Mesenchymal stem cell (in vitro differentiated cells and primary cell): ENCODE measurements around the gene CAMK1.
A peak's percentile ranks its signal among the peaks of the same experiment; 100 is the strongest.

Experiments used
- DNase-seq: peaks from one replicate; pipeline ENCODE4 v3.0.0-alpha.2; 2013
- H2AFZ ChIP-seq: one replicate; pipeline ENCODE4 v1.6.1; 2013; ENCODE audit warnings: low read depth, mild to moderate bottlenecking, control low read depth, inconsistent platforms, low read length, moderate library complexity
- H2AK5ac ChIP-seq: 2 replicates; pipeline ENCODE4 v1.6.1; 2013; ENCODE audit warnings: low read length, moderate library complexity, mild to moderate bottlenecking, inconsistent platforms; ENCODE audit not compliant: severe bottlenecking
- H2BK120ac ChIP-seq: one replicate; pipeline ENCODE4 v1.6.1; 2013; ENCODE audit warnings: low read depth, mild to moderate bottlenecking, inconsistent platforms, low read length, moderate library complexity
- H2BK12ac ChIP-seq, 2 experiments: one replicate each; pipeline ENCODE4 v1.6.1; 2013; ENCODE audit warnings: inconsistent platforms in 2 of 2, low read length in 2 of 2, mild to moderate bottlenecking in 2 of 2, moderate library complexity in 2 of 2, control low read depth in 1 of 2
- H2BK15ac ChIP-seq: one replicate; pipeline ENCODE4 v1.6.1; 2013; ENCODE audit warnings: mild to moderate bottlenecking, low read depth, inconsistent platforms; ENCODE audit not compliant: poor library complexity, severe bottlenecking
- H2BK5ac ChIP-seq: 2 replicates; pipeline ENCODE4 v1.6.1; 2013; ENCODE audit warnings: low read depth, mild to moderate bottlenecking, low read length, control low read depth, inconsistent platforms; ENCODE audit not compliant: poor library complexity, severe bottlenecking
- H3K14ac ChIP-seq, 2 experiments: one replicate each; pipeline ENCODE4 v1.6.1; 2013; ENCODE audit warnings: inconsistent platforms in 2 of 2, low read length in 2 of 2, control low read depth in 1 of 2, mild to moderate bottlenecking in 1 of 2, moderate library complexity in 1 of 2
- H3K18ac ChIP-seq, 2 experiments: one replicate each; pipeline ENCODE4 v1.6.1; 2013; ENCODE audit warnings: inconsistent platforms in 2 of 2, low read length in 2 of 2, control low read depth in 1 of 2, low read depth in 1 of 2, mild to moderate bottlenecking in 1 of 2
- H3K23ac ChIP-seq, 2 experiments: one replicate each; pipeline ENCODE4 v1.6.1; 2013; ENCODE audit warnings: inconsistent platforms in 2 of 2, low read length in 2 of 2, mild to moderate bottlenecking in 2 of 2, moderate library complexity in 2 of 2, control low read depth in 1 of 2
- H3K27ac ChIP-seq: 2 replicates; pipeline ENCODE4 v1.5.1; 2013; ENCODE audit warnings: mild to moderate bottlenecking, moderate library complexity, low read length, control low read depth, inconsistent platforms; ENCODE audit not compliant: poor library complexity, severe bottlenecking
- H3K27me3 ChIP-seq, 2 experiments: 2 replicates each; pipeline versions ENCODE4 v1.6.1 to v1.7.0; 2013; ENCODE audit warnings: low read length in 2 of 2, mild to moderate bottlenecking in 2 of 2, moderate library complexity in 2 of 2, control low read depth in 1 of 2, inconsistent platforms in 1 of 2; ENCODE audit not compliant: control insufficient read depth in 1 of 2, insufficient read depth in 1 of 2
- H3K36me3 ChIP-seq, 2 experiments: 2 replicates each; pipeline versions ENCODE4 v1.6.1 to v1.7.0; 2013; ENCODE audit warnings: low read length in 2 of 2, control low read depth in 1 of 2, inconsistent platforms in 1 of 2, low read depth in 1 of 2, mild to moderate bottlenecking in 1 of 2; ENCODE audit not compliant: insufficient read depth in 2 of 2, control insufficient read depth in 1 of 2
- H3K4ac ChIP-seq, 2 experiments: one replicate each; pipeline ENCODE4 v1.6.1; 2013; ENCODE audit warnings: inconsistent platforms in 2 of 2, low read length in 2 of 2, mild to moderate bottlenecking in 2 of 2, moderate library complexity in 2 of 2, control low read depth in 1 of 2, low read depth in 1 of 2
- H3K4me1 ChIP-seq: 2 replicates; pipeline ENCODE4 v1.6.1; 2013; ENCODE audit warnings: low read depth, low read length, control low read depth; ENCODE audit not compliant: control insufficient read depth, insufficient read depth
- H3K4me2 ChIP-seq: 2 replicates; pipeline ENCODE4 v1.6.1; 2013; ENCODE audit warnings: low read length, mild to moderate bottlenecking, inconsistent platforms; ENCODE audit not compliant: poor library complexity, severe bottlenecking
- H3K4me3 ChIP-seq, 2 experiments: 2 replicates each; pipeline versions ENCODE4 v1.5.1 to v1.7.0; 2013; ENCODE audit warnings: low read length in 2 of 2, mild to moderate bottlenecking in 2 of 2, control low read depth in 1 of 2, low read depth in 1 of 2; ENCODE audit not compliant: insufficient read depth in 1 of 2
- H3K79me1 ChIP-seq: replicated peaks from 2 replicates; pipeline ENCODE4 v1.6.1; 2013; ENCODE audit warnings: mild to moderate bottlenecking, control low read depth, low read length, inconsistent platforms; ENCODE audit not compliant: poor library complexity, severe bottlenecking
- H3K9ac ChIP-seq: 2 replicates; pipeline ENCODE4 v1.7.0; 2013; ENCODE audit warnings: mild to moderate bottlenecking, low read length, moderate library complexity
- H3K9me3 ChIP-seq: 2 replicates; pipeline ENCODE4 v1.7.0; 2013; ENCODE audit warnings: mild to moderate bottlenecking, low read length; ENCODE audit not compliant: control insufficient read depth
- H4K8ac ChIP-seq: one replicate; pipeline ENCODE4 v1.6.1; 2013; ENCODE audit warnings: inconsistent platforms, mild to moderate bottlenecking, low read length, moderate library complexity
- H4K91ac ChIP-seq: one replicate; pipeline ENCODE4 v1.6.1; 2013; ENCODE audit warnings: mild to moderate bottlenecking, low read length, inconsistent platforms
- WGBS: methylation state at CpG from one replicate; pipeline ENCODE4 v1.1.7; 2013; ENCODE audit warnings: mixed read lengths; 5-methylcytosine and 5-hydroxymethylcytosine counted together

Gene CAMK1

DNA sequence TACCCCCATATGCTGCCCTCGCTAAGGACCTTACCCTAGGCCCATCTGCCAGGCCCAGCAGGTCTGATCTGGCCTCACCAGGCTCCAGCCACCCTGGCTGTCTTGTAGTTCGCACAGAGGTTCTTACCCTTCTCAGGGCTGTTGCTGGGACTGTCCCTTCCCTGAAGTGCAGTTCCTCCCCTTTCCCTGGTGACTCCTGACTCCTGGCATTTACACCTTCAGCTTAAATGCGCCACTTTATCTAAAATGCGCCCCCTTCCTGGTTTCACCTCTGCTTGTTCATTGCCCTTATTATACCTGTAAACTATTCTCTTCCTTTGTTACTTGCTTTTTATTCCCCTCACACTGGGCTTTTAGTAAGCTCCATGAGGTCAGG is 39.5 kb upstream of the CAMK1 start:
- Histone ChIP-seq H2BK120ac (no peak overlapping the region), H3K4ac (peak overlapping the region in 1 of 2 experiments; percentile 68), H3K4me2 (peak overlapping the region; percentile 72), H4K8ac (peak overlapping the region; percentile 80), H3K27ac (peak overlapping the region; percentile 51), H3K23ac (no peak overlapping the region), H3K4me3 (peak overlapping the region in 1 of 2 experiments; percentile 91), H3K18ac (peak overlapping the region in 1 of 2 experiments; percentile 49), H3K9me3 (no peaks in the 10 kb centered on the region), H3K9ac (peak overlapping the region; percentile 95), H2BK15ac (peak overlapping the region; percentile 56), H2BK12ac (no peak overlapping the region), H2BK5ac (no peak overlapping the region), H3K36me3 (peaks cover 47 to 51% of the 10 kb centered on the region in 2 experiments), H3K79me1 (peaks cover 16% of the 10 kb centered on the region), H2AK5ac (no peak overlapping the region), H4K91ac (no peak overlapping the region), H3K14ac (no peak overlapping the region), H3K27me3 (no peaks in the 10 kb centered on the region), H2AFZ (no peak overlapping the region), H3K4me1 (peaks cover 17% of the 10 kb centered on the region)
- 78% methylated on average over 4 of the region's 4 CpGs for WGBS
- no peak for DNase-seq

DNA sequence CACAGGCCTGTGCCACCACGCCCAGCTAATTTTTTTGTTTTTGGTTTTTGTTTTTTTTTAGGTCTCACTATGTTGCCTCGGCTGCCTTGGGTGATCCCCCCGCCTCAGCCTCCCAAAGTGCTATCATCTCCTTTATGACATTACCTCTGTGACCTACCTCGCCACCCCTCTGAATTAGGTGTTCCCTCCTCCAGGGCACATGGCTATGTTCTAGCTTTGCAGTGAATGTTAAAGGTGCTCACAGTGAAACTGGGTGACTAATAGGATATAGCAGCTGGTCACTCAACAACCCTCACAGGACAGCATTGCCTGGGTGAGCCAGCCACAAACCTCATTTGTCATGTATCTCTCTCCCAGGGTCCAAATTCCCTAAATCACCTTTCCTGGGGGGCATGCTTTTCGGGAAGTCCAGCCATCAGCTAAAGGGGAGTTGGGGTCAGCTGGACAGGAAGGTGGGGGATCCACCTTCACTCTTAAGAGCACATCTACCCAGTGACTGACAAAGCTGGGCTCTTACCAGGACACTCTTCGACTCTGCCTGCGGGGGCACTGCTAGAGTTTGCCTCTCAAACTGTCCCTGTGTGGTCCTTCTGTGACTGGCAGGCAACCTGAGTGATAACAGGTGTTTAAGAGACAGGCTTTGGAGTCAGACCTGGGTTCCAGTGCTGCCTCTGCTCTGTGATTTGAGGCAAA is 38.7 kb upstream of the CAMK1 start:
- DNase-seq: peak; percentile 65
- H3K27ac ChIP-seq: peak overlapping the region; percentile 46
- no peak overlapping the region for H3K14ac ChIP-seq
- H2AFZ ChIP-seq: no peak overlapping the region
- H4K8ac ChIP-seq: no peak overlapping the region
- H2AK5ac ChIP-seq: peak overlapping the region; percentile 49
- H2BK120ac ChIP-seq: no peak overlapping the region
- peaks cover 47 to 52% of the 10 kb centered on the region in 2 experiments for H3K36me3 ChIP-seq
- H2BK5ac ChIP-seq: no peak overlapping the region
- no peaks in the 10 kb centered on the region for H3K9me3 ChIP-seq
- no peak overlapping the region for H3K4me3 ChIP-seq
- H3K4ac ChIP-seq: no peak overlapping the region
- 81% methylated on average over 5 of the region's 7 CpGs for WGBS
- no peak overlapping the region for H3K23ac ChIP-seq
- no peak overlapping the region for H3K18ac ChIP-seq
- H3K9ac ChIP-seq: peak overlapping the region; percentile 95
- H3K4me1 ChIP-seq: peaks cover 17% of the 10 kb centered on the region
- H3K4me2 ChIP-seq: no peak overlapping the region
- peak overlapping the region in 1 of 2 experiments; percentile 64 for H2BK12ac ChIP-seq
- peak overlapping the region; percentile 41 for H4K91ac ChIP-seq
- H3K79me1 ChIP-seq: peaks cover 22% of the 10 kb centered on the region
- no peak overlapping the region for H2BK15ac ChIP-seq
- H3K27me3 ChIP-seq: no peaks in the 10 kb centered on the region

DNA sequence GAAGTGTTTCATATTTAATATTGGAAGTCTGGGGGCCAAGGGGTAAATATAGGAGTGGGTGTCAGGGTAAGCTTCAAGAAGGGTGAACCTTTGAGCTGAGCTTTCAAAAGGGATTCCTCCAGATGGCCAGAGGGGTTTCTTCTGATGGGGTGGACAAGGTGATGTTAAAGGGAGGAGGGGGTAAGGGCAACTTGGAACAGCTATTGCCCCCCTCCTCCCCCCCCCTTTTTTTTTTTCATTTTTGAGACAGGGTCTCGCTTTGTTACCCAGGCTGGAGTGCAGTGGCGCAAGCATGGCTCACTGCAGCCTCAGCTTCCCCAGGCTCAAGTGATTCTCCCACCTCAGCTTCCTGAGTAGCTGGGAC is 38.2 kb upstream of the CAMK1 start:
- no peak overlapping the region for H3K23ac ChIP-seq
- DNase-seq: no peak
- H3K27me3 ChIP-seq: no peaks in the 10 kb centered on the region
- H2AFZ ChIP-seq: no peak overlapping the region
- no peak overlapping the region for H4K8ac ChIP-seq
- no peak overlapping the region for H2BK12ac ChIP-seq
- peaks cover 17% of the 10 kb centered on the region for H3K4me1 ChIP-seq
- no peaks in the 10 kb centered on the region for H3K9me3 ChIP-seq
- no peak overlapping the region for H2BK120ac ChIP-seq
- no peak overlapping the region for H4K91ac ChIP-seq
- WGBS: no CpG with 5 or more reads among the region's 2 CpGs
- no peak overlapping the region for H3K27ac ChIP-seq
- H3K9ac ChIP-seq: peak overlapping the region; percentile 39
- no peak overlapping the region for H3K4me3 ChIP-seq
- H3K79me1 ChIP-seq: peaks cover 21% of the 10 kb centered on the region
- H3K4ac ChIP-seq: no peak overlapping the region
- no peak overlapping the region for H2AK5ac ChIP-seq
- H2BK15ac ChIP-seq: no peak overlapping the region
- no peak overlapping the region for H2BK5ac ChIP-seq
- no peak overlapping the region for H3K18ac ChIP-seq
- H3K14ac ChIP-seq: no peak overlapping the region
- peaks cover 47 to 52% of the 10 kb centered on the region in 2 experiments for H3K36me3 ChIP-seq
- H3K4me2 ChIP-seq: no peak overlapping the region

DNA sequence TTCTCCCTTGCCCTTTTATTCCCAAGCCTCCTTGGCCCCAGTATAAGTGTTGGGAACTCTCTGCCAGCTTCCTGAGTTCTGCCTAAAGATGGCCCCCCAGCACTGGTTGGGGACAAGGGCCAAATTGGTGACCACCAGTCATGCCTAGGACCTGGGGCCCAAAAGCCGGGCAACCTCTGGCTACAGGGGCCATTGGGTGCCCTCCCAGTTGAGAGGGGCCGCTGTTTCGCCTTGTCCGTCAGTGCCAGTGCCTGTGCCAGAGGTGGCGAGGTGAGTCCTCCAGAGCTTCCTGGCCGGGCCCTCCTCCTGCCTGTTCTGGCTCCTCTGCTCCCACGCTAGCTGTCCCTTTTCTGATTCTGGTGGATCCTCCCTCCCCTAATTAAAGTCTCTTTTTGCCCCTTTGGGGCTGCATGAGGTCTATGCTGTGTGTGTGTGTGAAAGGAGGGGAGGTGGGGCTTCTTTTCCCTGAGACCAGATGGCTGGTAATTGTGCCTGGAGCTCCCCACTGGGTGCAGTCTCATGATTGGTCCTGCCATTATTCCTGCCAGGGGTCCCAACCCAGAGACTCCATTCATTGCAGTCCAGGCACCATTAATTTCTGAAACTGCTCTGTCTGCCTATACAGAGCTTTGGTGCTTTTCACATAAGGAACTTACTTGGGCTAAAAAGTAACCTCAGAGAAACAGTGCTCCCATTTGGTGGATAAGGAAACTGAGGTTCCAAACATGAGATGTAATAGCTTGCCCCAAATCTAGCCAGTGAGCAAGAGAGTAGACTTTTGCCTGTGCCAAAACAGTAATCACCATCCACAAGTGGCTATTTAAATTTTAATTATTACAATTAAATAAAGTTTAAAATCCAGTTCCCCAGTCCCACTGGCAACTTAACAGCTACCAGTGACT is 37.2 kb upstream of the CAMK1 start:
- no peak overlapping the region for H3K4me2 ChIP-seq
- no peak overlapping the region for H4K8ac ChIP-seq
- H3K27me3 ChIP-seq: no peaks in the 10 kb centered on the region
- H2AK5ac ChIP-seq: no peak overlapping the region
- H3K4me3 ChIP-seq: no peak overlapping the region
- no peak overlapping the region for H2BK15ac ChIP-seq
- peaks cover 17% of the 10 kb centered on the region for H3K4me1 ChIP-seq
- H3K36me3 ChIP-seq: peaks cover 49 to 51% of the 10 kb centered on the region in 2 experiments
- H3K9me3 ChIP-seq: no peaks in the 10 kb centered on the region
- H2BK5ac ChIP-seq: no peak overlapping the region
- H2BK120ac ChIP-seq: no peak overlapping the region
- no peak overlapping the region for H3K18ac ChIP-seq
- no peak overlapping the region for H4K91ac ChIP-seq
- no peak overlapping the region for H3K4ac ChIP-seq
- peaks cover 20% of the 10 kb centered on the region for H3K79me1 ChIP-seq
- WGBS: 100% methylated on average over 5 of the region's 7 CpGs
- H3K14ac ChIP-seq: no peak overlapping the region
- H2BK12ac ChIP-seq: no peak overlapping the region
- no peak overlapping the region for H3K27ac ChIP-seq
- no peak for DNase-seq
- no peak overlapping the region for H2AFZ ChIP-seq
- no peak overlapping the region for H3K9ac ChIP-seq
- no peak overlapping the region for H3K23ac ChIP-seq
